OCI-M2 (cell line): ENCODE data around the gene CARD16.

Experiments used
- DNase-seq: peaks from one replicate; lab custom pipeline; 2025; ENCODE audit not compliant: unreplicated experiment; lab: John Stamatoyannopoulos, UW

CARD16 gene

GRCh38 chr11:104997288-104997687 is 47.8 kb downstream of the CARD16 start:
- DNase-seq, result no peak

- no peak for DNase-seq
Observed at GRCh38 chr11:104995001-104995408, 50.1 kb downstream of the CARD16 start.

DNA sequence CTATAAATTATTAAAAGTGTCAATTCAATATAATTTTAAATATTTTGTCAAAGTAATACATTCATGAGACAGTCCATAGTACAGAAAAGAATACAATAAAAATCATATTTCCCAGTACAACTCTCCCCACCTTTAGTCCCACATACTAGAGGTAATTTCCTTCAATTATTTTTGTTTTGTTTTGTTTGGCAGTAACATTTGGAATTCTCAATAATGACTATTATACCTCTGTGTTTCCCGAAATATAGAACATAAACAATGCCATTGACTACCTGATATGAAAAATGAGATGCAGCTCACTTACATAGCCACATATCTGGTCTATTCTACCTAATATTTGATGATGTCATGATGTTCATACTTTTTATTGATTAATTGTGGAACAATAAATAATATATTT is 52.4 kb downstream of the CARD16 start:
- DNase-seq, result no peak

DNA sequence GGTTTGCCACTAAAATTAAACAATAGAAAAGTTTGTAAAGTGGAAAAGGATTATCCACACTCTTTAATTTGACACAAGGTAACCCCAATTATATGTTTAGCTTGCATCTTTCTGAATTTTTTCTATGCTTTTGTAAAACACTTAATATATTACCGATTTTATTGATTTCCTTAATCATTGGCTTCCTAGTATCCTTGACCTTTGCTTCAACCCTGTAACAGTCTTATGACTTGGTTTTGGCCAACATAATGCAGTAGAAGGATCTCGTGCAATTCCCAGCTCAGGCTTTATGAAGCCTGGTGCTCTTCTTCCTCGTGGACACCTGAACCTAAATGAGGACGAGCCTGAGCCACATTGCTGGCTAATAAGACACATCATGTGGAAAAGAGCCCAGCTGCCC is 53.1 kb downstream of the CARD16 start:
- no peak for DNase-seq
